IMR-90 (cell line): ENCODE data around the gene S100A4. TPM values are rescaled to one million over a fixed set of nuclear protein-coding genes. Genes with fewer than 3 reads are reported as not detected.
A peak's percentile ranks its signal among the peaks of the same experiment; 100 is the strongest.

Experiments used
- ATAC-seq: fragments of 200-7000 bp; cut with Tn5 transposase; 2 replicates; pipeline ENCODE4 v1.9.1; 2020; ENCODE audit warnings: low read depth, mild to moderate bottlenecking, moderate library complexity
- BruUV-seq: library from RNA; stranded (reverse); fragments of 400-500 nt; replicated peaks from 2 replicates; lab custom pipeline; 2021; lab: Mats Ljungman, UMichigan
- CTCF ChIA-PET: fragments of 300-600 bp; formaldehyde crosslinking; extraction: SDS; loops from one replicate; lab custom pipeline; 2021; ENCODE audit warnings: antibody characterized with exemption; lab: Yijun Ruan, JAX
- POLR2A ChIA-PET: fragments of 300-600 bp; sonication (Branson Sonifier 250); formaldehyde crosslinking; loops from one replicate; lab custom pipeline; 2022; ENCODE audit warnings: antibody characterized with exemption; ENCODE audit not compliant: unreplicated experiment; lab: Charles Lee
- DNase-seq: peaks from one replicate; pipeline ENCODE4 v3.0.0; 2013
- H2AFZ ChIP-seq: replicated peaks from 2 replicates; pipeline ENCODE3; 2013; ENCODE audit warnings: low read length, mild to moderate bottlenecking; ENCODE audit not compliant: poor library complexity
- H2AK5ac ChIP-seq: 2 replicates; pipeline ENCODE4 v1.6.1; 2013; ENCODE audit warnings: low read depth, low read length, inconsistent platforms
- H2AK9ac ChIP-seq: replicated peaks from 2 replicates; pipeline ENCODE3; 2013; ENCODE audit warnings: mild to moderate bottlenecking, low read depth, low read length, moderate library complexity; ENCODE audit not compliant: poor library complexity
- H2BK120ac ChIP-seq: 2 replicates; pipeline ENCODE4 v1.6.1; 2013; ENCODE audit warnings: low read depth, low read length, inconsistent platforms
- H2BK15ac ChIP-seq: 3 replicates; pipeline ENCODE4 v1.6.1; 2013; ENCODE audit warnings: low read depth, low read length, inconsistent platforms
- H2BK20ac ChIP-seq: 2 replicates; pipeline ENCODE4 v1.6.1; 2013; ENCODE audit warnings: low read depth, mild to moderate bottlenecking, inconsistent platforms, low read length, moderate library complexity
- H2BK5ac ChIP-seq: 2 replicates; pipeline ENCODE4 v1.6.1; 2013; ENCODE audit warnings: mild to moderate bottlenecking, low read depth, low read length, inconsistent platforms; ENCODE audit not compliant: poor library complexity, severe bottlenecking
- H3K14ac ChIP-seq: replicated peaks from 2 replicates; pipeline ENCODE4 v1.6.1; 2013; ENCODE audit warnings: low read depth, low read length, inconsistent platforms
- H3K18ac ChIP-seq: 2 replicates; pipeline ENCODE4 v1.6.1; 2013; ENCODE audit warnings: low read depth, low read length, control low read depth
- H3K23ac ChIP-seq: 2 replicates; pipeline ENCODE4 v1.6.1; 2013; ENCODE audit warnings: low read depth, low read length, inconsistent platforms
- H3K27ac ChIP-seq: 2 replicates; pipeline ENCODE4 v1.5.1; 2013; ENCODE audit warnings: mild to moderate bottlenecking, control low read depth, low read length; ENCODE audit not compliant: insufficient read depth
- H3K27me3 ChIP-seq: 2 replicates; pipeline ENCODE4 v1.6.1; 2013; ENCODE audit warnings: low read length; ENCODE audit not compliant: control insufficient read depth, insufficient read depth
- H3K36me3 ChIP-seq: 2 replicates; pipeline ENCODE4 v1.6.1; 2013; ENCODE audit warnings: low read length, mixed read lengths; ENCODE audit not compliant: control insufficient read depth, insufficient read depth
- H3K4ac ChIP-seq: 2 replicates; pipeline ENCODE4 v1.6.1; 2013; ENCODE audit warnings: low read depth, low read length, inconsistent platforms
- H3K4me1 ChIP-seq: 2 replicates; pipeline ENCODE4 v1.6.1; 2013; ENCODE audit warnings: low read length, mixed read lengths; ENCODE audit not compliant: control insufficient read depth, insufficient read depth
- H3K4me2 ChIP-seq: 2 replicates; pipeline ENCODE4 v1.6.1; 2013; ENCODE audit warnings: low read depth, mild to moderate bottlenecking, control low read depth, low read length, moderate library complexity
- H3K4me3 ChIP-seq: 2 replicates; pipeline ENCODE4 v1.5.1; 2013; ENCODE audit warnings: low read depth, mild to moderate bottlenecking, control low read depth, low read length, moderate library complexity; ENCODE audit not compliant: insufficient read depth
- H3K56ac ChIP-seq: 2 replicates; pipeline ENCODE4 v1.6.1; 2013; ENCODE audit warnings: low read length, inconsistent platforms; ENCODE audit not compliant: insufficient read depth; ENCODE audit errors: extremely low read depth
- H3K79me1 ChIP-seq, 2 experiments: 2 replicates each; pipeline ENCODE4 v1.6.1; 2013; ENCODE audit warnings: low read length in 2 of 2, inconsistent platforms in 1 of 2, low read depth in 1 of 2
- H3K9ac ChIP-seq: 2 replicates; pipeline ENCODE4 v1.6.1; 2013; ENCODE audit warnings: low read depth, low read length, control low read depth
- H3K9me1 ChIP-seq: 2 replicates; pipeline ENCODE4 v1.6.1; 2013; ENCODE audit warnings: low read length, inconsistent platforms; ENCODE audit not compliant: insufficient read depth
- H3K9me3 ChIP-seq: 2 replicates; pipeline ENCODE4 v1.6.1; 2013; ENCODE audit warnings: low read length; ENCODE audit not compliant: control insufficient read depth, insufficient read depth
- H4K20me1 ChIP-seq: 2 replicates; pipeline ENCODE4 v1.6.1; 2013; ENCODE audit warnings: low read length, inconsistent platforms; ENCODE audit not compliant: insufficient read depth
- H4K5ac ChIP-seq: 2 replicates; pipeline ENCODE4 v1.6.1; 2013; ENCODE audit warnings: mild to moderate bottlenecking, low read depth, low read length, control low read depth
- H4K8ac ChIP-seq, 2 experiments: 2 replicates each; pipeline ENCODE4 v1.6.1; 2013; ENCODE audit warnings: low read depth in 2 of 2, low read length in 2 of 2, control low read depth in 1 of 2, inconsistent platforms in 1 of 2
- H4K91ac ChIP-seq: 2 replicates; pipeline ENCODE4 v1.6.1; 2013; ENCODE audit warnings: low read depth, low read length, inconsistent platforms; ENCODE audit not compliant: insufficient read depth
- CHD1 ChIP-seq: IDR thresholded peaks from 2 replicates; pipeline ENCODE4 v1.6.1; 2012; ENCODE audit warnings: low read depth, low read length, improper control_type of control experiment
- FOS ChIP-seq: fragments of 150-350 bp; IDR thresholded peaks from 2 replicates; pipeline ENCODE4 v1.6.1; 2016; ENCODE audit warnings: low read depth, low read length
- MAFK ChIP-seq: IDR thresholded peaks from 2 replicates; pipeline ENCODE4 v1.6.1; 2012; ENCODE audit warnings: low read depth, low read length, improper control_type of control experiment
- POLR2A ChIP-seq: IDR thresholded peaks from 2 replicates; pipeline ENCODE4 v1.6.1; 2012; ENCODE audit warnings: mild to moderate bottlenecking, low read depth, low read length
- WGBS, 2 experiments: methylation state at CpG; one replicate each; pipeline versions ENCODE4 v1.1.5 to v1.1.7; 2013; ENCODE audit warnings: missing lambda C conversion rate in 2 of 2; ENCODE audit not compliant: insufficient read length in 1 of 2; ENCODE audit errors: extremely low coverage in 2 of 2; 5-methylcytosine and 5-hydroxymethylcytosine counted together
- dilution Hi-C: fragments of 300-500 bp; cut with HindIII; formaldehyde crosslinking; loops from one replicate; pipeline ENCODE4 v1.14.3; 2018; ENCODE audit warnings: low sequenced_read_pairs; ENCODE audit not compliant: unreplicated experiment
- in situ Hi-C: fragments of 300-500 bp; cut with MboI; formaldehyde crosslinking; loops from 3 replicates; pipeline ENCODE4 v1.14.3; 2019; ENCODE audit warnings: low sequenced_read_pairs, inconsistent platforms, mixed read lengths
- intact Hi-C: fragments of 100-400 bp; cut with micrococcal nuclease; formaldehyde crosslinking; loops from 2 replicates; pipeline ENCODE4 v1.10.0; 2022
- polyA plus RNA-seq, 3 experiments: library from polyadenylated mRNA; depleted of rRNA; stranded (reverse); fragments of >200 nt; gene quantifications; 2 replicates each; pipeline ENCODE4 v1.2.3, GENCODE V29; 2012; ENCODE audit warnings: low replicate concordance in 1 of 3
- total RNA-seq: library from RNA; depleted of rRNA; stranded (reverse); fragments of >200 nt; gene quantifications from 2 replicates; pipeline ENCODE4 v1.2.3, GENCODE V29; 2012

Gene S100A4
- total and polyA plus RNA-seq, 2 of the 4 experiments (the other 2 are of a cell fraction), result 5.6 to 16.6 TPM

GRCh38 chr1:153536012-153536670, 9.5 kb downstream of the S100A4 start (continued):
- TF ChIP-seq MAFK (no peak), CHD1 (no peak), FOS (0 out of 2 replicates have a peak, but pooled peaks have one; percentile 6)

- in situ Hi-C loops (loop anchor here (25.0 kb wide), 1 partner anchor 427 kb away; the partner anchor contains the start of genes CREB3L4, CRTC2 and SLC39A1), dilution Hi-C loops (no loop called here), intact Hi-C loops (no loop called here)
- H2BK5ac ChIP-seq, result peak within 1 kb of the TSS; percentile 96
- H3K79me1 ChIP-seq, result peaks cover 5 to 67% of the 10 kb centered on the region in 2 experiments; a peak in 3 of 4 replicates
- peak within 1 kb of the TSS; percentile 76 to 99 for H4K8ac ChIP-seq
- BruUV-seq, result TSS peak; percentile 90
- peak within 1 kb of the TSS; percentile 99 for H3K14ac ChIP-seq
- H3K56ac ChIP-seq, result peak within 1 kb of the TSS; percentile 96
- H3K36me3 ChIP-seq, result peaks cover 11% of the 10 kb centered on the region
- peak within 1 kb of the TSS; percentile 100 for H2AK9ac ChIP-seq
- H4K91ac ChIP-seq, result peak within 1 kb of the TSS; percentile 98
- WGBS, 2 experiments, result 15% methylated on average over 15 of the region's 18 CpGs; no CpG with 5 or more reads in 1 of the 2 experiments
- DNase-seq (no peak), ATAC-seq (peak; percentile 25)
- peak within 1 kb of the TSS; percentile 89 for H4K5ac ChIP-seq
- peak within 1 kb of the TSS; percentile 90 for H3K4me2 ChIP-seq
- peak within 1 kb of the TSS; percentile 91 for H3K18ac ChIP-seq
- peak within 1 kb of the TSS; percentile 91 for H3K27ac ChIP-seq
- H3K9me1 ChIP-seq, result peaks cover 33% of the 10 kb centered on the region
- POLR2A ChIA-PET, result interaction anchor here (0.7 to 3.9 kb wide), 11 partner anchors 9 to 92 kb away, joined by 3 to 34 read pairs (median 6); partner anchors contain the start of genes S100A13, S100A16, S100A2 and S100A3
- H3K9ac ChIP-seq, result peak within 1 kb of the TSS; percentile 97
- peak within 1 kb of the TSS; percentile 99 for H2AK5ac ChIP-seq
- H3K9me3 ChIP-seq, result no peaks in the 10 kb centered on the region
- peak within 1 kb of the TSS; percentile 99 for H3K23ac ChIP-seq
- peaks cover 18% of the 10 kb centered on the region for H4K20me1 ChIP-seq
- peaks cover 34% of the 10 kb centered on the region for H3K4me1 ChIP-seq
- CTCF ChIA-PET, result interaction anchor here (0.8 to 2.4 kb wide), 4 partner anchors 24 to 33 kb away, joined by 4 to 13 read pairs (median 6); no protein-coding TSS in a partner anchor
- TF ChIP-seq MAFK, result no peak
- peak; percentile 95 for TF ChIP-seq POLR2A
- peak; percentile 73 for TF ChIP-seq CHD1
- H3K4ac ChIP-seq, result peak within 1 kb of the TSS; percentile 99
- H3K27me3 ChIP-seq, result no peaks in the 10 kb centered on the region
- H3K4me3 ChIP-seq, result peak within 1 kb of the TSS; percentile 82
- H2BK20ac ChIP-seq, result peak within 1 kb of the TSS; percentile 82
- peak within 1 kb of the TSS; percentile 96 for H2AFZ ChIP-seq
- peak within 1 kb of the TSS; percentile 69 for H2BK15ac ChIP-seq
- H2BK120ac ChIP-seq, result peak within 1 kb of the TSS; percentile 91
Observed at GRCh38 chr1:153535242-153536011, 10.2 kb downstream of the S100A4 start, which contains the start of gene S100A6. Gene S100A6, minus strand, starts transcription at chr1:153535991. Its CDS starts 652 bp downstream, at chr1:153535339.
